Measurements from ENCODE around the gene HMGCR.

The HMGCR gene

GRCh38 chr5:75338408-75338807 lies 1.4 kb downstream of the HMGCR start:
- H3F3A ChIP-seq (ENCODE audit: insufficient read depth, low read length) = no peaks in the 10 kb centered on the region
- peaks cover 5% of the 10 kb centered on the region; the same call in 1 of the 2 replicates for H4K20me1 ChIP-seq (ENCODE audit: insufficient read depth, low read length)
- peaks cover 38% of the 10 kb centered on the region for H3K4me1 ChIP-seq (ENCODE audit: insufficient read depth, low read length, severe bottlenecking)
- H3K79me2 ChIP-seq (ENCODE audit: insufficient read depth, low read length) = peaks cover 61% of the 10 kb centered on the region
- no peaks in the 10 kb centered on the region for H3K9me3 ChIP-seq (ENCODE audit: low read length)
- no peaks in the 10 kb centered on the region for H3K9me2 ChIP-seq (ENCODE audit: low read depth, low read length)
- peaks cover 34% of the 10 kb centered on the region for H3K36me3 ChIP-seq (ENCODE audit: insufficient read depth, low read length)
- H3K9ac ChIP-seq (ENCODE audit: low read length) = peak overlapping the region; percentile 93
- H3K27ac ChIP-seq (ENCODE audit: low read depth, low read length, poor library complexity, severe bottlenecking) = no peak overlapping the region
- H3K4me2 ChIP-seq (ENCODE audit: low read length) = peak overlapping the region; percentile 87
- TF ChIP-seq CTCF (IDR thresholded peaks at IDR 0.05; ENCODE audit: low read length) = no peak
- TF ChIP-seq EZH2 (IDR thresholded peaks at IDR 0.05; ENCODE audit: borderline replicate concordance, low read length) = no peak
- H2AFZ ChIP-seq (ENCODE audit: low read length) = no peak overlapping the region
- H3K4me3 ChIP-seq (ENCODE audit: low read depth, low read length, poor library complexity, severe bottlenecking) = peak overlapping the region; percentile 88
- H3K27me3 ChIP-seq (ENCODE audit: insufficient read depth, low read length) = no peaks in the 10 kb centered on the region

- Histone ChIP-seq H3K4me3 (ENCODE audit: low read depth, low read length, poor library complexity, severe bottlenecking) (peak overlapping the region; percentile 88), H2AFZ (ENCODE audit: low read length) (no peak overlapping the region), H3K9me2 (ENCODE audit: low read depth, low read length) (no peaks in the 10 kb centered on the region), H3K9me3 (ENCODE audit: low read length) (no peaks in the 10 kb centered on the region), H3K36me3 (ENCODE audit: insufficient read depth, low read length) (peaks cover 57% of the 10 kb centered on the region), H3K4me2 (ENCODE audit: low read length) (peak overlapping the region; percentile 49), H3K4me1 (ENCODE audit: insufficient read depth, low read length, severe bottlenecking) (peaks cover 33% of the 10 kb centered on the region), H4K20me1 (ENCODE audit: insufficient read depth, low read length) (peaks cover 5% of the 10 kb centered on the region; the same call in 1 of the 2 replicates), H3K9ac (ENCODE audit: low read length) (peak overlapping the region; percentile 18; the same call in 1 of the 2 replicates), H3F3A (ENCODE audit: insufficient read depth, low read length) (no peaks in the 10 kb centered on the region), H3K27me3 (ENCODE audit: insufficient read depth, low read length) (no peaks in the 10 kb centered on the region), H3K79me2 (ENCODE audit: insufficient read depth, low read length) (peaks cover 68% of the 10 kb centered on the region), H3K27ac (ENCODE audit: low read depth, low read length, poor library complexity, severe bottlenecking) (no peak overlapping the region)
- TF ChIP-seq EZH2 (IDR thresholded peaks at IDR 0.05; ENCODE audit: borderline replicate concordance, low read length) = no peak
- no peak for TF ChIP-seq CTCF (IDR thresholded peaks at IDR 0.05; ENCODE audit: low read length)
Observed at GRCh38 chr5:75340714-75341478, 3.9 kb downstream of the HMGCR start.

GRCh38 chr5:75341934-75342333 lies 4.9 kb downstream of the HMGCR start:
- no peak for TF ChIP-seq CTCF (IDR thresholded peaks at IDR 0.05; ENCODE audit: low read length)
- no peak for TF ChIP-seq EZH2 (IDR thresholded peaks at IDR 0.05; ENCODE audit: borderline replicate concordance, low read length)
- H3F3A ChIP-seq (ENCODE audit: insufficient read depth, low read length) = no peaks in the 10 kb centered on the region

More at GRCh38 chr5:75341934-75342333, 4.9 kb downstream of the HMGCR start:
- no peaks in the 10 kb centered on the region for H3K27me3 ChIP-seq (ENCODE audit: insufficient read depth, low read length)
- H3K27ac ChIP-seq (ENCODE audit: low read depth, low read length, poor library complexity, severe bottlenecking) = no peak overlapping the region
- peaks cover 67% of the 10 kb centered on the region for H3K36me3 ChIP-seq (ENCODE audit: insufficient read depth, low read length)
- no peak overlapping the region for H3K9ac ChIP-seq (ENCODE audit: low read length)
- H3K9me2 ChIP-seq (ENCODE audit: low read depth, low read length) = no peaks in the 10 kb centered on the region
- H3K4me3 ChIP-seq (ENCODE audit: low read depth, low read length, poor library complexity, severe bottlenecking) = no peak overlapping the region
- H3K4me2 ChIP-seq (ENCODE audit: low read length) = no peak overlapping the region
- no peaks in the 10 kb centered on the region for H3K9me3 ChIP-seq (ENCODE audit: low read length)
- peaks cover 28% of the 10 kb centered on the region for H3K4me1 ChIP-seq (ENCODE audit: insufficient read depth, low read length, severe bottlenecking)
- no peak overlapping the region for H2AFZ ChIP-seq (ENCODE audit: low read length)
- peaks cover 68% of the 10 kb centered on the region for H3K79me2 ChIP-seq (ENCODE audit: insufficient read depth, low read length)
- H4K20me1 ChIP-seq (ENCODE audit: insufficient read depth, low read length) = peaks cover 5% of the 10 kb centered on the region; the same call in 1 of the 2 replicates

Measured in OCI-LY1 (cell line).